ENCODE results near the gene PFDN2.
"Not testable (repeated sequence)": the region's sequence is repeated elsewhere in the genome, so short reads cannot be mapped to it uniquely, and the experiment has no call there.

Gene PFDN2

DNA sequence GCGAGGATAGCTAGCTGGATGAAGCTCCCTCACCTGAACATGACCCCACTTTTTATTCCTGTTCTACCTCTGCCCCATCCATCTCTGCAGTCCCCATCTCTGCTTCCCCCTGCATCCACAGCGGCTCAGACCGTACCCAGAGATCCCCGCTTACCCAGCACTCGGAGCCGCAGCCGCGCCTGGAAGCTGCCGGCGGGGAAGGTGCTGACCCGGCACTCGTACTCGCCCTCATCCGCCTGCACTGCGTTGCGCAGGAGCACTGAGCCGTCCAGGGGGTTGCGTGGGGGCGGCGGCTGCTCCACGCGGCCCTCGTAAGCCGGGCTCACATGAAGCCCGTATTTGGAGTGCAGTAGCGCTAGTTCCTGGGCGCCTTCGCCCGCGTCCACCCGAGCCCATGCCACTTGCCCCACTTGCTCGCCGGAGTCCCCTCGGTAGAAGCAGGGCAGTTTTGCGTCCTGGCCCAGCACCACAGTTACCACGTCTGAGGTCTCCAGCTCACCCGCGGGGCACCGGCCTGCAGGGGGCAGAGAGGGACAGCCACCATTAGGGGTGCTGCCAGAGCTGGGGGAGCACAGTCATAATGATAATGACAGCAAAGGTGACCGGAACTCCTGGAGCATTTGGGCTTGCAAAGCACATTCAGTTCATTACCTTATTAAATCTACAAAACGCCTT lies 38.3 kb downstream of the PFDN2 start:
- no peak for DNase-seq

DNA sequence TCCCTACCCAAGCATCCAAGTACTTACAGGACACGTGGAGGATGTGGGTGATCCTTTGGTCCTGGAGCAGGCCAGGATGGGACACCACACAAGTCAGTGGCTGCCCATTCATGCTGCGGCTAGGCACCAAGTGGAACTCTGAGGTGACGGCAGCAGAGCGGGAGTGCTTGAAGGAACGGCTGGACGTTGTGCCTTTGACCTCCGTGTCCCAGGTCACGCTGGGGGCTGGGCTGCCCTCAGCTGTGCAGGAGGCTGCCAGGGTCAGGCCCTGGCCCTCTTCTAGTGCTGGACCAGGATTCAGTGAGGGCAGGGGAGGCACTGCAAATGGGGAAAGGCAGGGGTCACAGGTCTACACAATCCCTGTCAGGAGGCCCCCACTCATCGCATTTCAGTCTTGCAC lies 40.4 kb downstream of the PFDN2 start:
- no peak for DNase-seq

DNA sequence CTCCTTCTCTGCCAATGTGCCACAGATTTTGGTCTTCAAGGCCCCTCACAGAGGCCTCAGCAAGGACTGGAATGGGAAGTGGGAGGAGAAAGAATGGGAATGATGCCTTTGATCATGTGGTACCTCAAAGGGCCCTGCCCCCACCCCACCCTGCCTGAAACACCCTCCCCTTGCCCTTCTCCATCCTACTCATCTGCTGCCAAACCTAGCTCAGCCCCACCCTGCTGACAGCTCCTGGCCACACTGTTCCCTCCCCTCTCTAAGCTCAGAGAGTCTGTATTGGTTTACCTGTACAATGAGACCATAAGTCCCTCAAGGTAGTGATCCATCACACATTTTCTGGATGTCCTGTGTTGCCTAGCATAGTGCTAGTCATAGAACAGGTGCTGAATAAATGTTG lies 41.4 kb downstream of the PFDN2 start:
- DNase-seq, result no peak

DNA sequence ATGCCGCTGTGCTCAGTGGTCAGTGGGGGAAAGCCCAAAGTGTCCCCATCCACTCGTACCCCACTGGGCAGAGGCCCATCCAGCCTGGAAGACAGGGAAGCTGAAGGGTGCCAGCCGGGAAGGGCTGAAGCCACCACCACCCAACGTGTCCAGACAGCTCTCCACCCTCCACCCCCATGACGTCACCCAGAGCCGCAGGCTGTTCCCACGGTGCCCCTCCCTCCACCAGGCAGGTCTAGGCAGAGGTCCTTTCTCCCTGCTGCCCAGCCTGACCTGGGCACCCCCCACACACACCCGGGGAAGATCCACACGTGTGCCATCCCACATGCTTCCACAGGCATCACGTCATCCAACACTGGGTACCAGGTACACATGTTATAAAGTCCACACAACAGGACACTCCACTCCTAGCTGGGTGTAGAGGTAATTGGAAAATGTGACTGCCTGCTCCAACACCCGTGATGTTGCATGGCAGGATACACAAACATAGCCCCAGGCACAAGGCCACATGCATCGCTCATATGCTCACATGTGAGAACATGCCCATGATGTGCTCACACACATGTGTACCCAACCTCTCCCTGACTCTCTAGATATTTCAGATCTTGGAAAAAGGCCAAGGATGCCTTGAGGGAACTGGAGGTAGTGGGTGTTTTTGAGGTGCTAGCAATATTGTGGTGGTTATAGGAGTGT lies 43.0 kb downstream of the PFDN2 start:
- no peak for DNase-seq

DNA sequence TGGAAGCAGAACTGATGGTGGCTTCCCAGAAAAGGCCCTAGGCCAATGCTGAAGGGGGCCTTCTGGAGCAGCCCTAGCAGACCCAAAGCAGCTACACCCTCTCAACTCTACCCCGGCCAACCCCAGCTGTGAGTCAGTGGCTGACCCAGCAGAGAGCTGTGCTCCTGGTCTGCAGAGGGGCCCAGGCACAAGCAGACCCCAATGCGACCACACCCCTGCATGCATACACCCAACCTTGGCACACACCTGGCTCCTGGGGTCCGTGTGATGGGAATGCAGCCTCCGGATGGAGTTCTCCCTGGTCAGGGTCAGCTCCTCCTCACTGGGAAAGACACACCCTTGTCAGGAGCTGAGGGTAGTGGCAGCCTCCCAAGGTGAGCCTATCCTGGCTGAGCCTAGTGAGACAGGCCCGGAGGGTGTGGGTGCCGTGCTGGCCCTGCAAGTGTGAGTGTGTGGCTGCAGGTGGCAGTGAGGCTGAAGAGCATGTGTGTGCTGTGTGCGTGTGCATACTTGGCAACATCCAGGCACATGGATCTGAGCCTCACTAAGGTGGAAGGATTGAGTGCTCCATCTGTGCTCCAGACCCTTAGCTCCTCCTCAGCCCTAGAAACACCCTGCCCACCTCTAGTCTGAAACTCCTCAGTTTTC lies 44.2 kb downstream of the PFDN2 start:
- no peak for DNase-seq

DNA sequence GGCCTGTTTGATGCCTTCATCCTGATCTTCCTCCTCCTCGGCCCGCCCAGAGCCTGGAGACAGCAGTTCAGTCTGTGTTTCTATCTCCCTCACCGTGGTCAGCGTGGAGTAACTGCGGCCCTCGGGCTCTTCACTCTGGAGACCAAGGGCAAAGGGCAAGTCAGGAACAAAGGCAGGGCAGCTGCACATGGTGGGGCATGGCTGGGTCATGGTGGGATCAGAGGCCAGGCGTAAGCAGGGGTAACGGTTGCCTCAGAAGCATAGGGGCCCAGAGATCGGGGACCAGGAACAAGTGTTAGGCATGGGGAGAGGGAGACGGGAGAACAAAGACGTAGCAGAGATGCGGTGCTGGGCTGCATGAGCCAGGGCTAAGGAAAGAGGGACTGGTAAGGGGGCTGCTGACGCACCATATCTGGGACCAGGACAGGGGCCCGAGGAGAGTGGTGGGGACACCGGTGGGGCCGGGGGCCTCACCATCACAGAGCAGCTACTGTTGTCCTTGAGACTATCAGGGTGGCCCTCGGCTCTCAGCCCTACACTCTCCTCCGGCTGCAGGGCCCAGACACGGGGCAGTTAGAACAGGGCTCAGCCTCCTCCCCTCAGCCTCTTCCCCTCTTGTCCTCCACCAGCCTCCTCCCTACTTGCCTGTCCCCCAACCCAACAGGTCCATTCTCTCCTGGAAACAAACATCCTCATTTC lies 44.9 kb downstream of the PFDN2 start:
- DNase-seq, result no peak

DNA sequence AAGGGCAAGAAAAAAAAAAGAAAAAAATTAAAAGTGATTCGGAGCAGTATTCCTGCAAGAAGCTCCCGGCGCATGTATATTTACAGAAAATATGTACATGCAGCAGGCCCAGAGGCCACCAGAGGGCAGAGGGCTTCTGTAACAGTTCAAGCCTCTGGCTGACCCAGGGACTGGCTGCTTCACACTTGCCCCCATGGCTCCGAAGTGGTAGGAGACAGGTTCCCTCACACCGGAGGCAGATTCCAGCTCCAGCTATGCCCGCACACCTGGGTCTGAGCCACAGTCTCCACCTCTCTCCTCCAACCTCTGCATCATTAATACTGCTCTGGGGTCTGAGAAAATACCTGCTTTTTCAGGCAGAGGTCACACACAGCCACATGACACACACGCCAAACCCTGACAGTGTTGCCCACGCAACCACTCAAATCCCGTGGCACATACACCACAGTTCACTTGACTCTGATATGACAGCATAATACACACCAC lies 45.9 kb downstream of the PFDN2 start:
- no peak for DNase-seq

DNA sequence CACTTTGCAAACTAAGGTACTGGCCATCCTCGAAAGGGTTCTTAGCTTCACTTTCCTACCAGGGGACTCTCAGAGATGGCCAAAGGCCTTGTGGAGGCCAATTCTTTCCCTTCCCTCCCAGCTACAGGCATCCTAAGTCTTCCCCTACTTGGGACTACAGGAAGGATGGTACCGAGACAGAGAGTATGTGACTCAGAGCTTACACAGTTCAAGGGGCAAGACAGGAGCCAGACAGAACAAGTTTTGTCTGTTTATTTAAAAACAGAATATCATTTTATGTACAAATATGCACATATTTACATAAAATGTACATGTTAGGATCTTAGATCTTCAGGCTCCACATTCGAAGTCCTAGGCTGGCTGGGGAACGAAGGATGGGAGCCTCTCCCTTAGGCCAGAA lies 47.1 kb downstream of the PFDN2 start:
- DNase-seq, result no peak

DNA sequence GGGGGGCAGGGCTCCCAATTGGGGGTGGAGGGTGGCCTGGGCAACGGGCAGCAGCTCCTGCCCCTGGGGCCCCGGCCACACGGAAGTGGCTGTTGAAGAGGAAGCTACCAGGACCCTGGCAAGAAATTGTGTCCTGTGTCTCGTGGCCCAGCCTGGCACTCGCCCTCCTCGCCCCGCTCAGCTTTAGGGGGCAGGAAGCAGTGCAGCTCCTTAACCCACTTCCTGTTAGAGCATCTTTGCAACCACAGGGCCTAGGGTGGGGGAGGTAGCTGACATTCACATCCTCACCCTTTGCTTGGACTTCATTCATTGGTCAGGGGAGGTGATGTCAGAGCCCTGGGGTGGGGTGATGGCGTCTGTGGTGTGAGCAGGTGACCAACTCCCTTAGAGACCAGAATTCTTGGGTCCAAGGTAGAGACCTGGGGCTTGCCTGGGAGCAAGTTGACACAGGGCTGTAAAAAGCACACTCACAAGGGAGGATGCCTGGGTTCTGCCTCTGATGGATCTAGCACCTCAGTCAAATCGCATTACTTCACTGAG lies 48.0 kb downstream of the PFDN2 start, which contains the start of gene ARHGAP30:
TSS of gene ARHGAP30 (minus strand) at position 161 of the 540 bp plus-strand sequence. CDS start 267 bp downstream, outside the sequence.
- no peak for DNase-seq

DNA sequence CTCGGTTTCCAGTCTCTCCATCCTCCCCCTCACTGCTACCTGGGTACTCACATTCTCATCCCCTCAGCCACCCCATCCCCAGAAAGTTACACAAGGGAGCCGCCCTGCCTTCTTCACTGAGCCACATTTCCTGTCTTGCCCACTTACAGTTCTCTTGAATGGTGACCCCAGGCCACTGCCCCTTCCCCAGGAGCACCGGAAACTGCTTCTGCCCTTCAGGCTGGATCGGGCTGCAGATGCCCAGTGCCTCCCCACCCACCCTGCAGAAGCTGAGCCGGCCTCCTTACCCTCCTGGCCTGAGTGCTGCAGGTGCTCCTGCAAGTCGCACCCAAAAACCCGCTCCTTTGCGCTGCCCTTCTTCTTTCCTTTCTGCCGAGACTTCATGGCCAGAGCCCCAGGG lies 48.6 kb downstream of the PFDN2 start:
- DNase-seq, result no peak

DNA sequence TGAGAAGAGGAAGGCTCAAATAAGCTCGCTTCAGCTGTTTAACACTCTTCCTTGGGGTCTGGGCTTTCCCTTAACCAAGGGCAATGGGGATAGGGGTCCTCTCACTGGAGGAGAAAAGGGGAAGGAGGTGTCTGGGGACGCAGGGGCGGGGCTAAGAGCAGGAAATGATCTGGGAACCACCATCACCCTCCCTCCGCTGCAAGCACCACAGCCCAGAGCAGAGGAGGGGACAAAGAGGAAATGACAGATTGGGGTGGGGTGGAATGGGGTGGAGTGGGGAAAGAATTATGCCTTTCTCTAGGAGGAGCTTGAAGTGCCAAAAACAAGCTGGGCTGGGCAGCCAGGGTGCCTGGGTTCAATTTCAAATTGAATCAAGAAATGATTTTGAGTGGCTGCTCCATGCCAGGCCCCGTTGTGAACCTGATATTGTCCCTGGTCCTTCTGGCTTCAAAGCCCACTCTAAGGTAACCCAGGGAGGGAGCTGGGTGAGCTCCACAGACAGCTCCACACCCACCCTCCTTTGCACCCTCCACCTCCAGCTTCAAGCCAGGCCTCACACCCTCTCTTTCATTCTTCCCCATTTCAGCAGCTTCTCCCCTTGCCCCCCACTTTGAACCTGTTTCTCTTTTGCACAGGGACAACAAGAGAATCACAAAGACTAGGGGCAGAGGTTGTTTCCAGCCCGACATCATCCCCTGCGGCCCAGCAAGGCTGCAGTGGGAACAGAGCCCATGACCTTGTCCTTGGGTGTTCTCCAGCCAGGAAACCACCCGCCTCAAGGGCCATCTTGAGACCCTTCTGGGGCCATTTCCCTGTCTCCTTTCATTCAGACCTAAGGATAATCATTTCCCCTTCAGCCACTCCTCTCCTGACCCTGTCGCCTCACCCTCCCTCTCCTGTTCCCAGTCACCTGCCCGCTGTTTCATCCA lies 49.3 kb downstream of the PFDN2 start:
- no peak for DNase-seq

DNA sequence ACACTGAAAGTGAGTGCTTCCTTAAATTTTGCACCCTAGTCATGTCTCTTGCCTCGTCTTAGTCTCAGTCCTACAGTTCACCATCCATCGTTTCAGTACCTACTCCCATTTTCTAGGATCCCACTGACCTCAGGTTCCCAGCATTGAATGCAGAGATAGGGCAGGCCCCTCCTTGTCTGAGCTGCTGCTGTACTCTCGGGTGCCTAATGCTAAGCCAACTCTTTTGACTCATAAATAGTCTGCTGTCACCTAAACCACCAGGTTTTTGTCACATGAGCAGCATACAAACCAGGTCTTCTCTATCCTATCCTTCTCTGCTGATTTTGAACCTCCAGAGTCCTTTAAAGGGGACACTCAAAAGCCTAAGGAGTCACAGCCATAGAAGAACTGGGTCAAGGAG lies 51.1 kb downstream of the PFDN2 start:
- DNase-seq, result no peak

DNA sequence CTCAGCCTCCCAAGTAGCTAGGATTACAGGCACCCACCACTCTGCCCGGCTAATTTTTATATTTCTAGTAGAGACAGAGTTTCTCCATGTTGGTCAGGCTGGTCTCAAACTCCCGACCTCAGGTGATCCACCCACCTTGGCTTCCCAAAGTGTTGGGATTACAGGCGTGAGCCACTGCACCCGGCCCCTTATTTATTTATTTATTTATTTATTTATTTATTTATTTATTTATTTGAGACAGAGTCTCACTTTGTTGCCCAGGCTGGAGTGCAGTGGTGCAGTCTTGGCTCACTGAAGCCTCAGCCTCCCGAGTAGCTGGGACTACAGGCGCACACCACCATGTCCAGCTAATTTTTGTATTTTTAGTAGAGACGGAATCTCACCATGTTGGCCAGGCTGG lies 52.2 kb downstream of the PFDN2 start:
- not testable (repeated sequence) for DNase-seq

DNA sequence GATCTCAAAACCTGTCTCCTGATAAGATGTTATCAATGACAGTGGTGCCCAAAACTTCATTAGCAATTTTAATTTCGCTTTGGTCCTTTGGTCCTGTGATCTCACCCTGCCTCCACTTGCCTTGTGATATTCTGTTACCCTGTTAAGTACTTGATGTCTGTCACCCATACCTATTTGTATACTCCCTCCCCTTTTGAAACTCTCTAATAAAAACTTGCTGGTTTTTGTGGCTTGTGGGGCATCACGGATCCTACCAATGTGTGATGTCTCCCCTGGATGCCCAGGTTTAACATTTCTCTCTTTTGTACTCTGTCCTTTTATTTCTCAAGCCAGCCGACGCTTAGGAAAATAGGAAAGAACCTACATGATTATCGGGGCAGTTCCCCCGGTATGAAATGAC lies 53.9 kb downstream of the PFDN2 start:
- DNase-seq, result not testable (repeated sequence)

DNA sequence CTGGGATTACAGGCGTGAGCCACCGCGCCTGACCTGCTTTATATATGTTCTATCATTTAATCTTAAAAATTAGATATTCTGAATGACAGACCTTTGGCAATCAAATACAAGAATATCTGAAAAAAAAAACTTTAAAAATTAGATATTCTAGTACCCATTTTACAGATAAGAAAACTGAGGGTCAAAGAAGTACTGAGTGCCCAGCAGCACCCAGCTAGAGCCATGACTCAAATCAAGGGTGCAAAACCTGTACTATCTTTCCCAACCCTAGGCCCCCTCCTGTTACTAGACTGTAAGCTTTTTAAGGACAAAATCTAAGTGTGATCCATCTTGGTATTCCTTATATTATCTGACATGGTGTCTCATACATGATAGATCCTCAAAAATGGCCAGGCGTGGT lies 56.4 kb downstream of the PFDN2 start:
- DNase-seq, result no peak

DNA sequence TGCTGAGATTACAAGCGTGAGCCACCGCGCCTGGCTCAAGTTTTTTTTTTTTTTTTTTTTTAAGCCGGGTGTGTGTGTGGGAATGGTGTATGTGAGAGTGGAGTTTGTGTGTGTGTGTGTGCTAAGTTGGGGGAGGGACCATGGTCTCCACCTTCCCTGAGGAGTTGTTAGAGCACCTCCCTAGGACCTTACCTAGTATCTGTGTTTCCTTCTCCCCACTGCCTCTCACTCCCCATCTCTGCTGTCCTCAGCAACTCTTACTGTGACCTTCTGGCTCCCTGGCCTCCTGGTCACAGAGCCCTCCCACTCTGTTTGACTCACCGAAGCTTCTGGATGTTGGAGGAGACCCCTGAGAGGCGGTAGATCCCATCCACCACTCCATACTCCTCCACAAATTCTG lies 58.5 kb downstream of the PFDN2 start:
- no peak for DNase-seq

DNA sequence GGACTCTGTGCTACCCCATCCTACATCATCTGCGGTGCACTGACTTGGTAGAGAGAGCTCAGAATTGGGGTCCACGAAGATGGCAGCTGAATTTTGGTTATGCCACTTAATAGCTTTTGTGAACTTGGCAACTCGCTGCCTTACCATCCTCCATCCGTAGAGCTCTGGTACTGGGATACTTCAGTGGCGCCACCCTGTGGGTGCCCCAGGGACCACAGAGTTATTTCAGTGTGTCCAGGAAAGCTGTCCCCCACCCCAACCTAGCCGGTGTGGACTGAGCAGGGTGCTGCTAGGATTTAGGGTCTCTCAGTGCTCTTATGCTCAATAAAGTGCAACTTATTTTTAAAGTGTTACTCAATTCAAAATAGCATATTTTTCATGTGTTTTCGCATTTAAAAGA lies 63.0 kb downstream of the PFDN2 start:
- no peak for DNase-seq

DNA sequence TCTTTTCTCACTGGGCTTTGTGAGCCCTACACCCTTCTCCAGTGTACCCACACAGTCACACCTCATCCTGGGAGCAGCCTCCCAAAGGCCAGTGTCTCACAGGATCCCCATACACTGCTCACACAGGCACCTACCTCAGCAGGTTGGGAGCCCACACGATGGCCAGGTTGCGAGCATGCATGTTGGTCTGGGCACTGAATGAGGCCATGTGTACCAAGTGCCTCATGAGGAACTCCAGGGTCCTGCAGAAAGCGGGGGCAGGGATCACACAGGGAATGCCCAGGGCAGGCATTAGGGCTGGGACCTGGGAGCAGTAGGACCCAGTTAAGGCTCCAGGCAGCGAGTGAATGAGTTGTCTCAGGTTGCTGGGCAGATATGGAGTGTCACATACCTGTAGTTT lies 63.6 kb downstream of the PFDN2 start:
- no peak for DNase-seq

DNA sequence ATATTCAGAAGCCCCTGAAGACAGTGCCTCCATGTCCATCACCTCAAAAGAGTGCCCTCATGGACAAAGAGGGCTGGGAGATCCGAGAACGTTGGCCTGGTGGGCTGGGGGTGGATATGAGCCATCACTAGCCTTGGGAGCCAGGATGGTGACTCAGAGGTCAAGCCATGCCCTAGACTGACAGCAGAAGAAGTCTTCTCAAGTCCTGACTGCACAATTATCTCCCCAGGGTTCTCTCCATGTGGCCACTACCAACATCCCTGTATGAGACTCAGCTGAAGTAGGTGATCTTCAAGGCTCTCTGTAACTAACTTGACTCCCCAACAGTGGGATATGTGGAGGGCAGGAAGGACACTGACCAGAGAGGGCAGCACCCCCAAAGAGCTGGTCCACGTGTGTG lies 64.9 kb downstream of the PFDN2 start:
- no peak for DNase-seq

DNA sequence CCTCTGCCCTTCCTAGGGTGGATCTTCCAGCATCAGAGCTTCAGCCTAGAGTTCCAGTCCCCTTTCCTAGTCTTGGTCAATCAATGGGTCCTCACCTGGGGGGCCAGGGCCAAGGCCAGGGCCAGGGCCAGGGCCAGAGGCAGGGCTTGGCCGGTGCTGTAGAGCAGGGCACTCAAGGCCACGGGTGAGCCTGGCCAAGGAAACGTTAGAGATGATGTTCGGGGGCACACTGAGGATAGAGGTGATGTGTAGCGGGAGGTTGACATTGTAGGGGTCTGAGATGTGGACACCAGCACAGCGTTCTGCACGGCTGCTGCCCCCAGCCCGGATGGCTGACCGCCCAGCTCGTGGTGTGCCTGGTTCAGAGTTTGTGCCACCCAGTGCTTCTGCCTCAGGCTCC lies 66.6 kb downstream of the PFDN2 start:
- DNase-seq, result no peak

All from NCI-H1436 (cell line).